ENCODE data around the gene GHR. TPM values are rescaled to one million over a fixed set of nuclear protein-coding genes. Genes with fewer than 3 reads are reported as not detected.
"Not testable (repeated sequence)": the region's sequence is repeated elsewhere in the genome, so short reads cannot be mapped to it uniquely, and the experiment has no call there.

The GHR gene
- total RNA-seq, 1 donor from 2014 or later = 0.61 TPM

GRCh38 chr5:42675602-42676001, 252.4 kb downstream of the GHR start:
- H3K4me3 Mint-ChIP-seq = no peak overlapping the region
- H3K4me1 Mint-ChIP-seq = no peaks in the 10 kb centered on the region
- no peak for TF ChIP-seq CTCF (conservative IDR thresholded peaks at IDR 0.05)
- no peaks in the 10 kb centered on the region for H3K27me3 Mint-ChIP-seq (ENCODE audit: low read depth)
- H3K36me3 Mint-ChIP-seq (ENCODE audit: low read depth) = no peaks in the 10 kb centered on the region
- no peak for DNase-seq (ENCODE audit: low read depth, low spot score)
- H3K9me3 Mint-ChIP-seq = peaks cover 2% of the 10 kb centered on the region
- H3K27ac Mint-ChIP-seq (ENCODE audit: unreplicated experiment) = no peak overlapping the region

GRCh38 chr5:42676362-42676761, 253.1 kb downstream of the GHR start:
- Mint-ChIP-seq H3K27ac (ENCODE audit: unreplicated experiment) (no peak overlapping the region), H3K4me1 (no peaks in the 10 kb centered on the region), H3K27me3 (ENCODE audit: low read depth) (no peaks in the 10 kb centered on the region), H3K9me3 (peaks cover 2% of the 10 kb centered on the region), H3K36me3 (ENCODE audit: low read depth) (no peaks in the 10 kb centered on the region), H3K4me3 (no peak overlapping the region)
- no peak for TF ChIP-seq CTCF (conservative IDR thresholded peaks at IDR 0.05)
- DNase-seq (ENCODE audit: low read depth, low spot score) = no peak

- H3K9me3 Mint-ChIP-seq = peaks cover 3% of the 10 kb centered on the region
- no peak overlapping the region for H3K4me3 Mint-ChIP-seq
- no peaks in the 10 kb centered on the region for H3K27me3 Mint-ChIP-seq (ENCODE audit: low read depth)
- DNase-seq (ENCODE audit: low read depth, low spot score) = no peak
- H3K4me1 Mint-ChIP-seq = no peaks in the 10 kb centered on the region
- no peak for TF ChIP-seq CTCF (conservative IDR thresholded peaks at IDR 0.05)
- H3K36me3 Mint-ChIP-seq (ENCODE audit: low read depth) = no peaks in the 10 kb centered on the region
- H3K27ac Mint-ChIP-seq (ENCODE audit: unreplicated experiment) = no peak overlapping the region
Observed at GRCh38 chr5:42677156-42677842, 254.1 kb downstream of the GHR start.

- Mint-ChIP-seq H3K4me1 (no peaks in the 10 kb centered on the region), H3K4me3 (no peak overlapping the region), H3K27ac (ENCODE audit: unreplicated experiment) (no peak overlapping the region), H3K9me3 (peaks cover 2% of the 10 kb centered on the region), H3K36me3 (ENCODE audit: low read depth) (no peaks in the 10 kb centered on the region), H3K27me3 (ENCODE audit: low read depth) (no peaks in the 10 kb centered on the region)
- no peak for TF ChIP-seq CTCF (conservative IDR thresholded peaks at IDR 0.05)
- DNase-seq (ENCODE audit: low read depth, low spot score) = no peak
Observed at GRCh38 chr5:42680046-42680445, 256.8 kb downstream of the GHR start.

- H3K27ac Mint-ChIP-seq (ENCODE audit: unreplicated experiment); H3K36me3 Mint-ChIP-seq (ENCODE audit: low read depth); DNase-seq (ENCODE audit: low read depth, low spot score); H3K9me3 Mint-ChIP-seq; H3K27me3 Mint-ChIP-seq (ENCODE audit: low read depth); H3K4me1 Mint-ChIP-seq; H3K4me3 Mint-ChIP-seq: not testable (repeated sequence)
Observed at GRCh38 chr5:42685078-42685477, 261.8 kb downstream of the GHR start.

GRCh38 chr5:42689391-42689790, 266.2 kb downstream of the GHR start:
- Mint-ChIP-seq H3K4me3 (no peak overlapping the region), H3K4me1 (no peaks in the 10 kb centered on the region), H3K9me3 (no peaks in the 10 kb centered on the region), H3K27me3 (ENCODE audit: low read depth) (no peaks in the 10 kb centered on the region), H3K27ac (ENCODE audit: unreplicated experiment) (no peak overlapping the region), H3K36me3 (ENCODE audit: low read depth) (no peaks in the 10 kb centered on the region)
- TF ChIP-seq CTCF (conservative IDR thresholded peaks at IDR 0.05) = no peak
- DNase-seq (ENCODE audit: low read depth, low spot score) = no peak

Data from neural crest cell (in vitro differentiated cells).